Pons (tissue), 1 donor: Measurements from ENCODE around the gene NXPE2.
"Not testable (repeated sequence)": the region's sequence is repeated elsewhere in the genome, so short reads cannot be mapped to it uniquely, and the experiment has no call there.

Source experiments
- DNase-seq: peaks from one replicate; pipeline ENCODE4 v3.0.0-alpha.2; 2016; ENCODE audit warnings: low spot score

Gene NXPE2

GRCh38 chr11:114678125-114679036 is at the start of gene NXPE2:
TSS of gene NXPE2 (plus strand) at chr11:114678527. CDS start at chr11:114678576, 49 bp downstream.
- no peak for DNase-seq

DNA sequence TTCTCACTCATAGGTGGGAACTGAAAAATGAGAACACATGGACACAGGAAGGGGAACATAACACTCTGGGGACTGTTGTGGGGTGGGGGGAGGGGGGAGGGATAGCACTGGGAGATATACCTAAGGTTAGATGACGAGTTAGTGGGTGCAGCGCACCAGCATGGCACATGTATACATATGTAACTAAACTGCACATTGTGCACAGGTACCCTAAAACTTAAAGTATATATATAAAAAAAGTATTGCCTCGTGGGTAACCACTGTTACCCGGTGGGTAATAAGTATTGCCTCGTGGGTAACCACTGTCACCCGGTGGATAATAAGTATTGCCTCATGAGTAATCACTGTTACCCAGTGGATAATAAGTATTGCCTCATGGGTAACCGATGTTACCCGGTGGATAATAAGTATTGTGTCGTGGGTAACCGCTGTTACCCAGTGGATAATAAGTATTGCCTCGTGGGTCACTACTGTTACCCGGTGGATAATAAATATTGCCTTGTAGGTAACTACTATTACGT is 46.8 kb upstream of the NXPE2 start:
- not testable (repeated sequence) for DNase-seq

GRCh38 chr11:114639440-114639839 is 38.9 kb upstream of the NXPE2 start:
- not testable (repeated sequence) for DNase-seq

GRCh38 chr11:114650661-114651060 is 27.7 kb upstream of the NXPE2 start:
- no peak for DNase-seq

- no peak for DNase-seq
Observed at GRCh38 chr11:114651145-114651718, 27.1 kb upstream of the NXPE2 start.

DNA sequence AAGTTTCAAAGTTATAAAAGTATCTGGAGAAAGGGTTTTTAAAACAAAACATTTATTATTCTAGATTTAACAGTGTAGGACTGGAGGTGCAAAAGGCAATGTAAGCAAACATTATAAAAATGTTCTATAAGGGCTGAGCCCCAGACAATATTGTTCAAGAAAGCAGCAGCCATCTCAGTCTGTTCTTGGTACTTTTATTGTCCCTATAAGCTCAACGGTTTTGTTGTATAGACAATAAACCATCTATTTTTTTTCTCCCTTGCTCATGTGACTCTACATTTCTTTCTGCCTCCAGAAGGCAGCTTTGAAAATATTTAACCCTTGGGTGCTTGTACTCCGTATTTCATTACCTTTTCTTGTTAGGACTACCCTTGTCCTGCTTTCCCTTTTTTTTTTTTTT is 25.2 kb upstream of the NXPE2 start:
- DNase-seq = no peak

GRCh38 chr11:114664641-114665040 is 13.7 kb upstream of the NXPE2 start:
- no peak for DNase-seq

- DNase-seq = no peak
Observed at GRCh38 chr11:114666760-114667159, 11.6 kb upstream of the NXPE2 start.

- no peak for DNase-seq
Observed at GRCh38 chr11:114668109-114668508, 10.2 kb upstream of the NXPE2 start.

- no peak for DNase-seq
Observed at GRCh38 chr11:114673661-114674060, 4.7 kb upstream of the NXPE2 start.

DNA sequence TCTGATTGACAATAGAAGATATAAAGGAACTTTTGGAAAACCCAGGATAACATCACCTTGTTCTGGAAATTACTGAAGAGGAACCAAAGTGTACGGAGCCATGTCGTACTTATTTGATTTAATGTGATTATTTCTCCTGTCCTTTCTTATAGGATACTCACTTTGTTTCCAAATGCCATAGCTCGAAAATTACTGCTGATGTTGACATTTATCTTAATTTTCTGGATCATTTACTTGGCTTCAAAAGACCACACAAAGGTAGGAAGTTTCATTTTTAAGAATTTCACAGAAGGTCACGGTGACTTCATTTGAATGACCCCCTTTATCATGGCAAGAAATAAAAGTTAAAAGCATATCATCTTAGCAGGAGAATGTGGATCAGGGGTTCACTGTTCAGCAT is 1.2 kb downstream of the NXPE2 start:
- DNase-seq = no peak

DNA sequence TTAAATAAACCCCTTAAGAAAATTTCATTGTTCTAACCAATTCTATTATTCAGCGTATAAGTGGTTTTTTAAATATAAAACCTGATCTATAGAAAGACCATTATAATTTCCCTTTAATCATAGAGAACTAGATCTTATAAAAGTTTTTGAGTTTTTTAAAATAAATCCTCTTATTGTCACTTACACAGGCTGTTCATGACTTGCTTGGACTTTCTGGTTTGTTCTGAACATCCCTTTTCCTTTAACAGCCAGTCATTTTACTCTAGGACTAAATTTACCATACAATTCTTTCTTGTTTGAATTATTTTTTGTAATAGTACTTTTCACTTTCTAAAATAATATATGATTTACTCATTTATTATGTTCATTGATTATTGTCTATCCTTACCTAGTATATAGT is 4.7 kb downstream of the NXPE2 start:
- no peak for DNase-seq

DNA sequence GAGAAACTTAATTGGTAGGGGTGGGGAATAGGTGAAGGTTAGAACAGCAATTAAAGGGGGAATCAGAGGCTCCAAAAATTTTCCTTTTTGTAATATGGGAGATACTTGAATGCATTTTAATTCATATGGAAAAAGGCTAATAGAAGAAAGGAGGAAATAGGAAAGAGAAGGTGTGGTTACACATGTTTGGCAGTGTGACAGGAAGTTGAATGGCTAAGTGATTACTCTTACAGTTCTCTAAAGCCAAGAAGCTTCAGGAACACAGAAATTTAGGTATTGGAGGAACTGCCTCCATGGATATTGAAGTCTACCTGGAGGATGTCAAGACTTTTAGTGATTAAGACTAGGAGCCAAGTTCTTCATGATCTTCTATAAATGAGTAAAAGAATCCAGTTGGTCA is 6.3 kb downstream of the NXPE2 start:
- DNase-seq = no peak

DNA sequence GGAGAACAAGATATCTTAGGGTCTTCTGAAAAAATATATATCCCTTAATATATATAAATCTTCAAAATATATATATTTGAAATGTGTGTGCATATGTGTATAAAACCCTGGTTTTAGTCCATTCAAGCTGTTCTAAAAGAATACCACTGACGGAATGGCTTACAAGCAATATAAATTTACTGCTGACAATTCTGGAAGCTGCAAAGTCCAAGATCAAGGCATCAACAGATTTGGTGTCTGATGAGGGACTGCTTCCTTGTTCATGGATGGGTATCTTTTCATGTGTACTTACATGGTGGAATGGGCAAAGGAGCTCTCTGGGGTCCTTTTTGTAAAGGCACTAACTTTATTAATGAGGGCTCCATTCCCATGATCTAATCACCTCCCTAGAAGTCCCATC is 6.8 kb downstream of the NXPE2 start:
- no peak for DNase-seq

- no peak for DNase-seq
Observed at GRCh38 chr11:114705280-114706024, 27.1 kb downstream of the NXPE2 start.

DNA sequence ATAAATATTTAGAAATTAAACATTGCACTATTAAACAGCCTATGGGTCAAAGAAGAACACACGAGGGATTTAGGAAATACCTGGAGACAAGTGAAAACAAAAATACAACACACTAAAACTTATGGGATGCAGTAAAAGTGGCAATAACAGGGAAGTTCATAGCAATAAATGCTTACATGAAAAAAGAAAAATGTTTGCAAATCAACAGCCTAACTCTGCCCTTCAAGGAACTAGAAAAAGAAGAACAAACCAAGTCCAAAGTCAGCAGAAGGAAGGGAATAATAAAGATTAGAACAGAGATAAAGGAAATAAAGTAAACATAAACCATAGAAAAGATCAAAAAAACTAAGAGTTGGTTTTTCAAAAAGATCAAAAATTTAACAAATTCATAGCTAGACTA is 31.6 kb downstream of the NXPE2 start:
- DNase-seq = no peak

GRCh38 chr11:114713756-114714155 is 35.4 kb downstream of the NXPE2 start:
- no peak for DNase-seq

- no peak for DNase-seq
Observed at GRCh38 chr11:114719562-114719961, 41.2 kb downstream of the NXPE2 start.

GRCh38 chr11:114724916-114725524 is 46.7 kb downstream of the NXPE2 start:
- DNase-seq = no peak

DNA sequence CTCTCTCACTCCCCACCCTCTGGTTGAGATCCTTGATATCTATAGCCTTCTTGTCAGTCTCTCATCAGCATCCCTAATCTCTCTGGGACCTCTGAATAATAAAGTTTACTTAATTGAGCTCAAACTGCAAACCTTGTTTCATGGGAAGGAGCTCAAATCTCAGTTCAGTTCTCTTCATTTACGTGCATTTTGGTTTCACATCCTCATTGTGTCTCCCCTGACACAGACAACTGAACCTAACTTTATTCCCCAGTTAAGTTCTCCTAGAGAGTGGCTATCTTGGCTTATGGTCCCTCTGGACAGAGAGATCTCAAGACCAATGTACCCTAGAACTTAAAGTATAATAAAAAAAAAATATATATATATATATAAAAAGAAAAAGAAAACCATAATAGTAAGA is 47.3 kb downstream of the NXPE2 start:
- DNase-seq = no peak

DNA sequence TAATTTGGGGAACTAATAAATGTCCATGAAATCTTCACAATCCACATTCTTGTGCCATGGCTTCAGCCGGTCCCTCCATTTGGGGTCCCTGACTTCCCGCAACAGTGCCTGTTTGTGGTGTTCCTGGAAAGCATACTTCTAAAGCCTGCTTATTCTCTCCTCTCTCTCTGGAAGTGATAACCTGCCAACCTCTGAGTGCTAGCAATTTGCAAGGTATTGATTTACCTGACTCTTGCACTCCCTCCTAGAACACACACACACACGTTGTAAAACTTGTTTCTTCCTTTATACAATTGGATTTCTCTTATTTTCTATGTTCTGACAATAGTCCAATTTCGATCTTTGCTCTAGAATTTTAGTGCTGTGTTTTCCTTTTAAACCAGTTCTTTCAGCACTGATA is 58.5 kb downstream of the NXPE2 start:
- no peak for DNase-seq

DNA sequence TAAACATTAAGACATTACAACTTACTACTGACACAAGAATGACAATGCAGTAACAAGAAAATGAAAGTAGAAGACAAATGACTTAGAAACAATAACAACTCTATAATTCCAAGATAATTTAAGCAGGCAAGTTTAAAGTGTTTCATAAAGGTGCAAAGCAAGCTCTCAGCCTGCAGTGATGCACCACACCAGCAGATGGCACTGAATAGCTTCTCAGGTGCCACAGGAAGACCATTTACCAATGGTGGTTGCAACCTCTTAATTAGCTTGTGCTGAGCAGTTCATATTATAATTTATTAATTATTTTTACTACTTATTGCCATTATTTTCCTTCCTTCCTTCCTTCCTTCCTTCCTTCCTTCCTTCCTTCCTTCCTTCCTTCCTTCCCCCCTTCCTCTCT is 60.6 kb downstream of the NXPE2 start:
- DNase-seq = peak; percentile 40
